Measurements from ENCODE around the gene CATSPER1.

DNA sequence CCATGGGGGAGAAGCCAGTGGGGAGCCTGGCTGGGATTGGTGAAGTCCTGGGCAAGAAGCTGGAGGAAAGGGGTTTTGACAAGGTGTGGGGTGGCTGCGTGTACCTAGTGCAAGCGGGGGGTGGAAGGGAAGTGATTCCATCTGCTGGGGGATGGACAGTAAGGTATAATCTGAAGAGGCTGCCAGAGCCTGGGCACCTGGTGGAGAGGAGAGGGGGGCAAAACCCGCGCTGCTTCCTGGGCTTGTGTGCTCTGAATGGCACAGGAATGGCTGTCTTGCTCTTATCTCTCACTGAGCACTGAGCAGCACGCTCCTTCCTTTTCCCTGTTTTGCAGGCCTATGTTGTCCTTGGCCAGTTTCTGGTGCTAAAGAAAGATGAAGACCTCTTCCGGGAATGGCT lies 23.0 kb downstream of the CATSPER1 start:
- TF ChIP-seq, protein P1, sequence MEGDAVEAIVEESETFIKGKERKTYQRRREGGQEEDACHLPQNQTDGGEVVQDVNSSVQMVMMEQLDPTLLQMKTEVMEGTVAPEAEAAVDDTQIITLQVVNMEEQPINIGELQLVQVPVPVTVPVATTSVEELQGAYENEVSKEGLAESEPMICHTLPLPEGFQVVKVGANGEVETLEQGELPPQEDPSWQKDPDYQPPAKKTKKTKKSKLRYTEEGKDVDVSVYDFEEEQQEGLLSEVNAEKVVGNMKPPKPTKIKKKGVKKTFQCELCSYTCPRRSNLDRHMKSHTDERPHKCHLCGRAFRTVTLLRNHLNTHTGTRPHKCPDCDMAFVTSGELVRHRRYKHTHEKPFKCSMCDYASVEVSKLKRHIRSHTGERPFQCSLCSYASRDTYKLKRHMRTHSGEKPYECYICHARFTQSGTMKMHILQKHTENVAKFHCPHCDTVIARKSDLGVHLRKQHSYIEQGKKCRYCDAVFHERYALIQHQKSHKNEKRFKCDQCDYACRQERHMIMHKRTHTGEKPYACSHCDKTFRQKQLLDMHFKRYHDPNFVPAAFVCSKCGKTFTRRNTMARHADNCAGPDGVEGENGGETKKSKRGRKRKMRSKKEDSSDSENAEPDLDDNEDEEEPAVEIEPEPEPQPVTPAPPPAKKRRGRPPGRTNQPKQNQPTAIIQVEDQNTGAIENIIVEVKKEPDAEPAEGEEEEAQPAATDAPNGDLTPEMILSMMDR (IDR thresholded peaks at IDR 0.05) = no peak
- TF ChIP-seq POLR2A (IDR thresholded peaks at IDR 0.05) = no peak
